T-helper 1 cell (primary cell): ENCODE results near the gene CLDN18.

Experiments
- DNase-seq, 5 donors: peaks; one replicate each; pipeline ENCODE4 v3.0.0-alpha.2; 2012 to 2020

Gene CLDN18

DNA sequence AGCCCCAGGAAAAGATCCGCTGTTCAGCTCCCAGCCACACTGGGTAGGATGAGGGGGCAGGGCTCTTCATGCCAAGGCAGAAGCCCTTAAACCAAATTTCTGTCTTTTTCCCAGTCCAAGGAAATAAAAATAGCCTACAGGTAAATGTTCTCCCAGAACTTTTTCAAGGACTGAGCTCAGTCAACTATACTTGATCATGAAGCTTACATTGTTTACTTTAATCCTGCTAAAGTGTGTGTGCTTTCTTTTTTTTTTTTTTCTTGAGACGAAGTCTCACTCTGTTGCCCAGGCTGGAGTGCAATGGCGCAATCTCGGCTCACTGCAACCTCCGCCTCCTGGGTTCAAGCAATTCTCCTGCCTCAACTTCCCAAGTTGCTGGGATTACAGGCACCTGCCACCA is 17.9 kb downstream of the CLDN18 start:
- no peak for DNase-seq

DNA sequence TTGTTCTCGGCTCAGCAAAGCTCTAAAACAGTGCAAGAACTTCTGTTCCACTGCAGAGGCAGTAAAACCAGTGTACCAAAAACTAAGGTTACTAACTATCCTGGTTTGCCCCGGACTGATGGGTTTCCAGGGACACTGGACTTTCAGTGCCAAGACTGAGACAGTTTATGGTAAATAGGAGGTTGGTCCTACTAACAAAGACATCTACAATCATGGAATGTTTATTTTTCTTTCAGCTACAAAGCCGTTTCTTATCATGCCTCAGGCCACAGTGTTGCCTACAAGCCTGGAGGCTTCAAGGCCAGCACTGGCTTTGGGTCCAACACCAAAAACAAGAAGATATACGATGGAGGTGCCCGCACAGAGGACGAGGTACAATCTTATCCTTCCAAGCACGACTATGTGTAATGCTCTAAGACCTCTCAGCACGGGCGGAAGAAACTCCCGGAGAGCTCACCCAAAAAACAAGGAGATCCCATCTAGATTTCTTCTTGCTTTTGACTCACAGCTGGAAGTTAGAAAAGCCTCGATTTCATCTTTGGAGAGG is 20.8 kb downstream of the CLDN18 start:
- no peak for DNase-seq

DNA sequence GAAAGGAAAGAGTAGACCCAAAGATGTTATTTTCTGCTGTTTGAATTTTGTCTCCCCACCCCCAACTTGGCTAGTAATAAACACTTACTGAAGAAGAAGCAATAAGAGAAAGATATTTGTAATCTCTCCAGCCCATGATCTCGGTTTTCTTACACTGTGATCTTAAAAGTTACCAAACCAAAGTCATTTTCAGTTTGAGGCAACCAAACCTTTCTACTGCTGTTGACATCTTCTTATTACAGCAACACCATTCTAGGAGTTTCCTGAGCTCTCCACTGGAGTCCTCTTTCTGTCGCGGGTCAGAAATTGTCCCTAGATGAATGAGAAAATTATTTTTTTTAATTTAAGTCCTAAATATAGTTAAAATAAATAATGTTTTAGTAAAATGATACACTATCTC is 21.6 kb downstream of the CLDN18 start:
- no peak for DNase-seq

DNA sequence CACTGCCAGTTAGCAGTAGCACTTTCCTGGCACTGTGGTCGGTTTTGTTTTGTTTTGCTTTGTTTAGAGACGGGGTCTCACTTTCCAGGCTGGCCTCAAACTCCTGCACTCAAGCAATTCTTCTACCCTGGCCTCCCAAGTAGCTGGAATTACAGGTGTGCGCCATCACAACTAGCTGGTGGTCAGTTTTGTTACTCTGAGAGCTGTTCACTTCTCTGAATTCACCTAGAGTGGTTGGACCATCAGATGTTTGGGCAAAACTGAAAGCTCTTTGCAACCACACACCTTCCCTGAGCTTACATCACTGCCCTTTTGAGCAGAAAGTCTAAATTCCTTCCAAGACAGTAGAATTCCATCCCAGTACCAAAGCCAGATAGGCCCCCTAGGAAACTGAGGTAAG is 22.6 kb downstream of the CLDN18 start:
- DNase-seq: no peak

DNA sequence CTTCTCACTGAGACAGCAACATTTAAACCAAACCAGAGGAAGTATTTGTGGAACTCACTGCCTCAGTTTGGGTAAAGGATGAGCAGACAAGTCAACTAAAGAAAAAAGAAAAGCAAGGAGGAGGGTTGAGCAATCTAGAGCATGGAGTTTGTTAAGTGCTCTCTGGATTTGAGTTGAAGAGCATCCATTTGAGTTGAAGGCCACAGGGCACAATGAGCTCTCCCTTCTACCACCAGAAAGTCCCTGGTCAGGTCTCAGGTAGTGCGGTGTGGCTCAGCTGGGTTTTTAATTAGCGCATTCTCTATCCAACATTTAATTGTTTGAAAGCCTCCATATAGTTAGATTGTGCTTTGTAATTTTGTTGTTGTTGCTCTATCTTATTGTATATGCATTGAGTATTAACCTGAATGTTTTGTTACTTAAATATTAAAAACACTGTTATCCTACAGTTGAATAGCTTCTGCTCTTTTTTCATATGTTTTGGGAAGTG is 23.3 kb downstream of the CLDN18 start:
- DNase-seq: no peak

DNA sequence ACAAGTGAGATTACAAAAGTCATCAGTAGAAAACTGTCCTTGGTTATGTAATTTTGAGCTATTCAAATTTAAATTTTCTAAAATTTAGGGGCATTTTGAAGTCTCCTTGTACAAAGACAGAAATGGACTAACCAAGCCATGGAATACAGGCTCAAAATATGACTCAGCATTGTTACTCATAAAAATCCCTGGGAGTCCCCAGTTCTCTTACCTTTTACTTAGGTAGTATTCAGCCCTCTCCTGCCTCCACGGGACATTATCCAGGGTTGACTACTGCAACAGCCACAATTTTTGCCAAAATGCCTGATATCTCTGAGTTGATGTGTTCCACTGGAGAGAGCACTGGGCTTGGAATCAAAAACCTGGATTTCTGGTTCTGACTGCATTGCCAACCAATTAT is 25.0 kb downstream of the CLDN18 start:
- DNase-seq: no peak

DNA sequence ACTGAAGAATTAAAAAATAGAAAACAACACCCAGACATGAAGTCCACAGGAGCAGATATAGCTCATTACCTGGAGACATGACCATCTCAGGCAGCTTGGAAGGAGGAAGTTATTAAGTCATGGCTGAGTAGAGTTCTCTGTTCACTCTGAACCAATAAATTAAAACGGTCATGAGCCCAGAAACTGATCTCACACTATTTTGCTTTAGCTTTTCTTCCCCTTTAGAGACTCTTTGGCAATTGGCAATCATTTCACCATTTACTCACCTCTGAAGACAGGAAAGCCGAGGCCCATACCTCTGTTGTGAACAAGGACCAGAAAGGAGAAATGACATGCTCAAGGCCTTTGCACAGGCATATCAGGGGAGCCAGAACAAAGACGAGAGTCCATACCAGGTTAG is 26.6 kb downstream of the CLDN18 start:
- no peak for DNase-seq

DNA sequence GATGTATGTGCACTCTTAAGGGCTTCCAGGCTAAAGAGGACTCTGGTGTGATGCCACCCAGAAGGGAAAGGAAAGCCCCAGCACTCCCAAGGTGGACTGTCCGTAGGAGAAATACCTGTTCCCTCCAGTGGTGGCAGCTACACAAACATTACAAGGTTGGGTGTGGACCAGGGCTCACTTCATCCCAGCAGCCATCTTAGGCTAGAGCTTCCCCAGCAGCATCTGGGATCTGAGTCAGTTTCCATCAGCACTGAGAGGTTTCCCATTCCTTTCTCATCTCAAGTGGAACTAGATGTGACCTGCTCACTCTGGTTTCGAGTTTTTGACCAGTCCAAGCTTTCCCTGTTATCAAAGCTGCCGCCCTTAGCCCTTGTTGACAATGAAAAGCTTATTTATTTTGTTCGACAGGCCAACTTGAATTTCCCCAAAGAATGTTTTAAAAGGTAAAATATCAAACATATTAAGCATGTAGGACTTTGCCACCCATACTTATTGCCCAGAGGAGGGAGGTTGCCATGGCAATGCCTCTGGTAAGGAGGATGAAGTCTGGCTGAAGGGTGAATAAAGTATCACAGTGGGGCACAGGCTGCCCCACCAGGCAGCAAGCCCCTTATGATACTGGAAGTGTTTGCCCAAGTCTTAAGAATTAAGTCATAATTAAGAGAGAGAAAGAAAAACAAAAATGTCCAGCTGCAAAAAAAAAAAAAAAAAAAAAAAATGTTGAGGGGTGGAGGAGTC is 28.9 kb downstream of the CLDN18 start:
- no peak for DNase-seq

DNA sequence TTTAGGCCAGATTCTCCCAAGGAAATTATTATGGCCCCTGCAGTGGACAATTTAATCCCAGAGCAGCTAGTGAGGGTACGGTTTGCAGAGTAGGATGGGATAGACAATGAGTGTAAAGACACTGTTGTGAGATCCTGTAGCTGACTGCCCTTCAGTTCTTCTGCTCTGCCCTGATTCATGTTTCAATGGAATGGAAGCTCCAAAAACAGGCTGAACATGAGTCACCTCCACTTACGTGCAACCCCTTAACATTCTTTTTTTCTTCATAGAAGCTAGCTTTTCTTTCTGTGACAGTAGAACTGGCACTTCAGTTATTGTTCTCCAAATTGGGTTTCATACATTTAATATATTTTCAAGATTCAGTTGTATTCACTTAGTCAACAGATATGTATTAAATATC is 32.1 kb downstream of the CLDN18 start:
- no peak for DNase-seq

DNA sequence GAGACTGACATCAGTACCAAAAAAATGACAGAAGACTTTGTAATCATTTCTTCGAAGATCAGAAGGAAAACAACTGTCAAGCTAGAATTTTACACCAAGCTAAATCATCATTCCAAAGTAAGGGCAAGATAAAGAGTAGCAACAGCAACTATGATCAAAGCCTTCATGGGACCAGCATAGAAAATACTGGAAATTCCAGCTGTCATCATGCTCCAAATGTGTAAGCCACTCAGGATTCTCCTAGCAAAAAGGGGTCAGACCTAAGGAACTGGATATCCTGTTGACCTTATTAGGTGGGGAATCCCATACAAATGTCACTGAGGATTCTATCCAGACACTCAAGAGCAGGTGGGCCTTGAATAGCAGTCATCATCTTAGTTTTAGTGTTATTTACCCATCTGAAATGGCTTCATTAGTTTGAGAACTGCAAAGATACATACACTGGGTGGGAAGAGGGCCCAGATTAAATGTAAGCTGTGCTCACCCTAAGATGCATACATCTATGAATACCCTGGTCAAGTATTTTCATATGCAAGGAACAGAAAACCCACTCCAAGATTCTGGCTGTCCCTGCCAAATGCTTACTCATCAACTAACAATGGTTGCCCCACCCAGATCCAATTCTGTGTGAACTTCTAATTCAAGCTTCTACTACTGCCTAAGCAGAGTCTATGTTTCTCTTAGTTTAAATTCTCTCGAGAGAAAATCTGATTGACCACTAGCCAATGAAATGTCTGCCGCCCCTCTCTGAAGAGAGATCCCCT is 33.5 kb downstream of the CLDN18 start:
- DNase-seq: no peak

DNA sequence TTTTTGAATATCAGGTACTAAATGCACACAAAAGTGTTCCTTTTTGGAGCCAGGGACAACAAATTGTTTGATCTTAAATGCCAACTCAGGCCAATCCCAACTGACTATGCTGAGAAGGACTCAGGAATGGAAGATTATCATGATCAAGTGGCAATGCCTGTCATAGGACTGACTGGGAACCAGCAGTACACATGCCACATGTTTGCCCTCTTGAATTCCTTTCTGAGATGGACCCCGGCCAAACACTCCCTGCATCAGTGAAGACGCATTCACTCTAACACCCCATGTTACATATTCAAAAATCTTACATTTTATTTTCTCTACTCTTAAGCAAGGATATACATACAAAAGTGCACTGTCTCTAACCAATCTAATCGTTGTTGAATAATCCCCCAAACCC is 36.1 kb downstream of the CLDN18 start:
- no peak for DNase-seq

DNA sequence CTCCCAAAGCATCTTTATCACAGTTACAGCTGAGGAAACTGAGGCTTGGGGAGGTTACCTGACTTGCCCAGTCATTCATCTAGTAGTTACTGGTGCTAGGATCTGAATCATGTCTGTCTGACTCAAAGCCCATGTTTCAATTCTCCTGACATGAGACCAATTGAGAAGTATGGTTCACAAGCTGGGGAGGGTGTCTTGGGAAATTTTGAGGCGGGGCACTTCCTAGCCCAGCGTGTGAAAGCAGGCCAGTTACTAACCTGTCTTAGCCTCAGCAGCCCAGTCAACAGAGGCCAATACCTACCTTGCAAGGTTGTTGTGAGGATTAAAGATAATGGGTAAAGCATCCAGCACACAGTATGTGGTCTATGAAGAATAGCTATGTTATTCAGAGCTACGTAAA is 37.0 kb downstream of the CLDN18 start:
- DNase-seq: no peak

DNA sequence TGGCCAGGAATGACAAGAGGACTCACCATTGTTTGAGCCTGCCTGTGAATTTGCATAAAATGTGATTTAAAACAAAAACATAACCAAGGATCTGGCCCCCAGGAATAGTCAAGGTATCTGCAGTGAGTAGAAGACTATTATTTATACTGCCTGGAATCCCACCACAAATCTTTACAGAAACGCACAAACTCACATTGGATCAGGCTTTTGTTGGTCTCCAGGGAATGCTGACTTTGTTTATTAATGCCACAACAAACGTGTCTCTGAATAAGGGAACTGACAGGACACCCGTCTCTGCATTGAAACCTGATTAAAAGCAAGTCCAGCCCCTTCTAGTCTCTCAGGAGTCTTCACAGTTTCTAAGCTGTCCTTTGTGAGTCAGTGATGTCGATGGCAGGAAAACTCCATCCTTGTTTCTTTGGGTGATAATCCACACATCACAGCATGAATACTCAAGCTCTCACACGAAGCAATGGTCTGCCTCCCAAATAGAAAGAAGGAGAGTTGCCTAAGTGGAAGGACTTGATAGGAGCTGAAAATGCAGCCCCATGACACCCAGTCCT is 37.7 kb downstream of the CLDN18 start:
- DNase-seq: no peak

DNA sequence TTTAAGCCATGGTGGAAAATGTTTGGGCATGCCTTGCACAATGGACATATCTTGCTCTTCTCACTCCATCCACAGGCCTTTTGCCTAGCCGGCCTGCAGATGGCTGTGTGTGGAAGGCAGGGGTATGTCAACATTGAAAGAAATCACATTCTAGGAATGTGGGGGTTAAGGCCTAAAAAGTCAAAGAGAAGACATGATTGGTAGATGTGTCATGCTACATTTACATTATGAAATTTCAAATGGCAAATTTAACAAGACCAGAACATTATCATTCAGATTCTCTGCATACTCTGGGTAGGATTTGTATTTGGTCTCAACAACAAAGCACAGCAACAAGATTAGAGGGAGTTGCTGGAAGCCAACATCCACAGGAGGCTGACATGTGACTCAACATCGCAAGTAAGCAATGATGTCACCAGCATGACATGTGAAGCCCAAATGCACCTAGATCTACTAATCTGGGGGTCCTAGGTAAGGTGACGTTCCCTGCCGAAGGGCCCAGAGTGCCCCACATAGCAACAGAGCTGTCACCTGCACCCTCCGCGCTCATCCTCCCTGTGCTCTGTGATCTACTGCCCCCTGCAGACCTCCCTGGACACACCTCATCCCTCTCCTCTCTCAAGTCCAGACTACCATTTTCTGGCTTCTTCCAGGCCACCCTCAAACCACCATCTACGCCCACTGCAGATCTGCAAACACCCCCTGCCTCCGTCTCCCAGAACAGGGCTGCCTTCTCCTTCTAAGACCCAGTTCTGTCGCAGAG is 39.4 kb downstream of the CLDN18 start:
- no peak for DNase-seq

DNA sequence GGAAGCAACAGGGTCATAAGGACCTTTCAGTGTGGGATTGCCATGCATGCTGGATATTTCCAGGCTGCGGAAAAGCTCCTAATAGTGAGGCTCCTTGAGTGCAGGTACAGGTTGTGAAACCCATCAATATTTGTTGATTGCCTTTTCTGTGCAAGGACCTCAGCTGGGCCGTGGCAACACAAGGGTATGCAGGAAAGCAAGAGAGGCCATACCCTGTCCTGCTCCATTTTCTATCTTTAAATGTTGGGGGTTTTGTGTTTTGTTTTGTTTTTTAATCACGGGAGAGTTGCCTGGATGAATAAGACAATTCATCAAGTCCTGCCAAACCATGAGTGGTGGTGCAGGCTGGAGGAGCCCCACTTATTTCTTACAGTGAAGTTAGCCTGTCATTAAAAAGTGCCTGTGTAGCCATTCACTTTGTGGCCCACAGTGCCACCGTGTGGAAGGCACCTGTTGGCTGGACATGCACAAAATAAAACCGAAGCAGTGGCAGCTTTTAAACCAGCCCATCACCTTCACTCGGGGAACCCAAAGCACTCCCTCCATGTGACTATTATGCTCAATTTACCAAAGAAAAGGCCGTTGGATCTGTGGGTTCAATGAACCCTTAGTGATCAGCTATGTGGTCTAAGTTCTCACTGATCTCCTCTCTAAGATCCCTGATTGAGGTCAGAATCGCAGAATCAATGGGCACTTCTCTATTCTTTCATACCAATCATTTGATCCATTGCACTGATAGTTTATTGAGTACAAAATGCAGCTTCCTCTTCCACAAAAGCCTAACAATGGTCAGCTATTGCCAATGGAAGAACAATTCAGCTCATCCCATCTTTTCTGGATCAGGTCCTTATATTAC is 42.2 kb downstream of the CLDN18 start:
- DNase-seq: no peak

DNA sequence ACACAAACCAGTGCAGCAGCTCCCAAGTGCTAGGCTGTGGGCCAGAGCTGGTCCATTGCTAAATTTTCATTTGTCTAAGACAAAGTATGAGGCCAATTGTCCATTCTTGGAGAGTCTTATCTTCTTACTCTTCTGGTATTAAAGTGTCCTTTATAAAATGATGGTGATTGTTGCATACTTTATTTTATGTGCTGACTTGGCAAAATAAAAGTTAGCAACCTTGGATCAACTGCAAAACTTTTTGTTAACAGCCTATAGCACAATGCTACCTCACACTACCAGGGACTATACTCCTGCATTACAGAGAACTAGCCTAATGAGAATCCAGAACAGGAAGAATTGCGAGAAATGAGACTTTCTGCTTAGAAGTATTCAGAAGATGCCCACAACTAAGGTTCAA is 44.1 kb downstream of the CLDN18 start:
- no peak for DNase-seq

DNA sequence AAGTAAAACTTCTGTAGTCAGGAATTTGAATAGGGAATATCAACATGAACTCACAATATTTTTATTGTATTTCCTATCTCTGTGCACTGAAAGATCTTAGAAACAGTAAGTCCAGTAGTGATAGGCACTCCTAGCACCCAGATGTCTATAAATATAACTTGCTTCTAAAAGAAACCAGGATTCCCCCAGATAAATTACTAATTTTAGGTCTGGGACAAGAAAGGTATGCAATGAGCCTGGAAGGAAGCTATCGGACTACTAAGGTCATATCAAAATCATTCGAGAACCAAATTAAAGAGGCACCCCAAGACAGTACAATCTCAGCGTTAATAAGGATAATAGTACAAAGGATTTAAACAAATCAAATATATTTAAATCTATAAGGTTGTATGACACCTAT is 47.4 kb downstream of the CLDN18 start:
- DNase-seq: no peak

DNA sequence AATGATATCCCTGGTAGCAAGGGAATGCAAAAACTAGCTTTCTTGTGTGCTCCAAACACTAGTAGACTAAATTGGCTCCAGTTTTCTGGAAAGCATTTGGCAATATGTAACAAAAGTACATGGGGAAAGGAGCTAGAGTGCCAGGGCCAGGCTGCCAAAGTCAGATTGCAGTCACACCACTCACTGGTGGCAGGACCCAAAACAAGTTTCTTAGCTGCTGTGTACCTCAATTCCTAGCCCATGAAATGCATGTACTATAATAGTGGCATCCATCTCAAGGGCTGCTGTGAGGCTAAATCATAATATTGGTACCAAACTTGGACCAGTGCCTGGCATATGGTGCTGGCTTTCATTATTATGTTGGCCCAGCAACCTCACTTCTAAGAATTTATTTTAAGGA is 49.3 kb downstream of the CLDN18 start:
- no peak for DNase-seq

DNA sequence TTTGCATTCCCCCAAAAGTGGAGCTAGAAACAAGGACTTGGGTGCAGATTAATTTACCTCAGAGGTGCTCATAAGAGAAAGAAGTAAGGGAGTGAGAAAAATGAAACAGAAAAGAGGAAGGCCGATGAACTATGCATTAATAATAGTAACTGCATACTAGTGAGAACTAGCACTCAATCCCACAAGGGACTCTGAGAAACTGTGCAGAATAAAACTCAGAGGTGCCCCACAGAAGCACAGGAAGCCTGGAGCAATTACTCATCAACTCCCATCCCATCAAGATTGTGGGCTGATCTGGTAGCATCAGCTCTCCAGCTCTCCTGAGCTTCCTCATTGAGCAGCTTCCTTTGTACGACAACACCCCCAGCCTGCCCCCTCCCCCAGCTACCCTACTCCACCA is 50.8 kb downstream of the CLDN18 start:
- DNase-seq: no peak

DNA sequence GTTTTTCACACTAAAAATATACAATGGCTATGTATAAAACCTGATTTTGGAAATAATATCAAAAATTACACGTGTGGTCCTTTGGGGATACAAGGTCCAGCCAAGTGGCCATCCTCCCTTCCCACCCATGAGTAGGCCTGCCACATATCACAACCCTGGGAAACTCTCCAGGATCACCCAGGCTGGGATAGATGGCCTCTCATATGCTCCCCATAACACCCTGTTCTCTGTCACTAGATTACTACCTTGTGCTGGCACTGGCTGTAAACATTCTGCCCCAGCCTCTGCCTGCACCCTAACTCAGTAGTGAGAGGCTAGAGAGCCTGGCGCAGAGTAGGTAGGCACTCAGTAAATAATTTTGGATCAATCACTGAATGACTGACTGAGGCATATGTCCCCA is 52.1 kb downstream of the CLDN18 start:
- no peak for DNase-seq

DNA sequence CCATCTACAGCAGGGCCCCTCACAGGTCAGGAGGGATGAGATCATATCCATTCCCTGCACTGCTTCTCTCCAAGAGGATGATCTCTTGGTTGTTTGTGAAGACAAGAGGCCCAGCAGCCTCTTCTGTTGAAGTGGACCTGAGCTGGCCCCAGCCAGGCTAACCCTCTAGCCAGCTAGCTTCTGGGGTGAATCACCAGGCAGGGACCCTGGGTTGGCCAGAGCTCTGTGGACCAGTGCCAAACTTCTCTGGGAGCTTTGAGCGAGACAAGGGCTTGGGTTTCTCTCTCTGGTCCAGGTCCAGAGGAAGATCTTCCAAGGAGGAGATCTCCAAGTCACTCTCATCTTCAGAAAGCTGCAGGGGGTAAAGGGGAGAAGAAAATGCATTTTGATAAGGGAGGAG is 52.7 kb downstream of the CLDN18 start:
- no peak for DNase-seq

DNA sequence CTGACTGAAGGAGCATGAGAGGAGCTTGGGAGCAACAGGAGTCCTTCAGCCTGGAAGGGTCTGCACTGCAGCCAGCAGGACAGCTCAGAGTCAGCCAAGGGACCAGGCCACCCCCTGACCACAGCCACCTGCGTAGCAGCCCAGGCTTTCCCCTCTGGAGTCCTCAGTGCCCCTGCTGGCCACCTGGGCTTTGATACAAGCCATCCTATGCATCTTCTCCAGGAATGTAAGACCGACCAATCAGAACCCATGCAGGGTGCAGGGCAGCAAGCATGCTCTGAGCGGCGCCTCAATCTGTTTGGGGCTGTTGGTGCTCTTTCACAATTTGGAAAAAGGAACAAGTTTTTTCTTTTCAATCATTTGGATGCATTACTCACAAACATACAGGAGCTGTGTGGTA is 53.5 kb downstream of the CLDN18 start:
- no peak for DNase-seq
